Middle frontal gyrus (tissue), 1 donor: ENCODE data around the gene CCDC57.
A peak's percentile ranks its signal among the peaks of the same experiment; 100 is the strongest.
"Not testable (repeated sequence)": the region's sequence is repeated elsewhere in the genome, so short reads cannot be mapped to it uniquely, and the experiment has no call there.

Source experiments
- DNase-seq: peaks from one replicate; pipeline ENCODE4 v3.0.0-alpha.2; 2015; ENCODE audit warnings: low spot score; ENCODE audit errors: extremely low spot score

Gene CCDC57

GRCh38 chr17:82204831-82205719, 7.6 kb downstream of the CCDC57 start:
- no peak for DNase-seq

GRCh38 chr17:82203920-82204319, 8.7 kb downstream of the CCDC57 start:
- DNase-seq = no peak

GRCh38 chr17:82202981-82203380, 9.7 kb downstream of the CCDC57 start:
- DNase-seq = no peak

DNA sequence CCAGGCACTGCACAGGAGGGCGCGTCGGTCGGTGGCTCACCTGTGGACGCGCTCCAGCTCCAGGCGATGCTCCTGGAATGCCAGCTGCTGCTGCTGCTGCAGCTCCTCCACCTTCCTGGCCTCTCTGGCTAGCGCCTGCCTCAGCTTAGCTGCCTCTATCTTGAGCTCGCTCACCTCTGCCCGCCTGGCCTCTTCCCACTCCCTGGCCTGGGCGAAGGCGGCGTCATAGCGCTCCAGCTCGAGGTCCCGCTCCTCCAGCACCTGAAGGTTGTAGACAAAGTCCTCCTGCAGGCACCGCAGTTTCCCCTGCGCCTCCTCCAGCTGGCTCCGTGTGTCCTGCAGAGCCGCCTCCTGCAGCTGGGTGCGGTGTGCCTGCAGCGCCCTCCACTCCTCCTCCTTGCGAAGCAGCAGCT, 11.1 kb downstream of the CCDC57 start:
- DNase-seq = no peak

DNA sequence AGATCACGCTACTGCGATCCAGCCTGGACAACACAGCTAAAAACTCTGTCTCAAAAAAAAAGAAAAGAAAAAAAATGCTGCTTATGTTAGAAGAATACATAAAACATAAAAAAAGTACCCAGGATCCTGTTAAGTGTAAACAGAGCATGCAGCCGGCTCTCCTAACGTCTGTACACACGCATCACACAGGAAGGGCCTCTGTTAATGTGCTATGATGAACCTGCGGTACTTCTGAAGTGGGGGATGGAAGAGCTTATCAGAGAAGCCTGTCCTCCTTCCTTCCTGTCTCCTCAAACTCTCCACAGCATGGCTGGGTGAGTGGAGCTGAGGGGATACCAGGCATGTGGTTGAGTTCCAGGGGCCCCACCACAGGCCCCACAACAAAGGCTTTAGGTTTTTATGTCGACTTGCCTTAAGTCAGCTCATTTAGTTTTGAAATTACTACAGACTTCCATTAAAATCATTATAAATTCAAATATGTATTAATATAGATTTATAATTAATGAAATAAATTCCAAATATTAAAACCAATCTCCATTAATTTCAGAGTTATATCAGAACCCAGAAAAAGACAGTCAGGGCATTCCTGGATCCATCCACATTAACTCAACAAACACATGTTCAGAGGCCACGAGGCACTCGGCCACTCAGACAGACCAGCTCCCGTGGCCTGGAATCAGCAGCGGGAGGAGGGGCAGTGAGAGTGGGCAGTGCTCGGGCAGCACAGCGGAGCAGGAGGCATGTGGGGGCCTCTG, 11.7 kb downstream of the CCDC57 start:
- DNase-seq = no peak

GRCh38 chr17:82200135-82200534, 12.5 kb downstream of the CCDC57 start:
- DNase-seq = no peak

DNA sequence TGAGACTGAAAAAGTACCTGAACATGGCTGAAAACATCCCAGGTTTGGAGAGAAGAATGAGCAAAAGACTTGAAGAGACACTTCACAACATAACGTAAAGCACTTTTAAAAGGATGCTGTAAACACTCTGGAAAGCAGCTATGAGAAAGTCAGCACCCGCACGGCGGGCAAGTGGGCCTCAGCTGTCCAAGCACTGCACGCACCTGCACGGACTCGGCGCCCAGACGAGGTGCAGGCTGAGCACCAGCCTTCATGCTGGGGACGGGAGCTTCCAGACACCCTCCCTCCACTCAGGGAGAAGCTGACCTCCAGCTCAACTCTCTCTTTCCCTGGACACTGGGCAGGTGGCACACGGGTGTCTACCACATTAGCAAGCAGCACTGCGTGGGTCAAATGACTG, 13.1 kb downstream of the CCDC57 start:
- no peak for DNase-seq

DNA sequence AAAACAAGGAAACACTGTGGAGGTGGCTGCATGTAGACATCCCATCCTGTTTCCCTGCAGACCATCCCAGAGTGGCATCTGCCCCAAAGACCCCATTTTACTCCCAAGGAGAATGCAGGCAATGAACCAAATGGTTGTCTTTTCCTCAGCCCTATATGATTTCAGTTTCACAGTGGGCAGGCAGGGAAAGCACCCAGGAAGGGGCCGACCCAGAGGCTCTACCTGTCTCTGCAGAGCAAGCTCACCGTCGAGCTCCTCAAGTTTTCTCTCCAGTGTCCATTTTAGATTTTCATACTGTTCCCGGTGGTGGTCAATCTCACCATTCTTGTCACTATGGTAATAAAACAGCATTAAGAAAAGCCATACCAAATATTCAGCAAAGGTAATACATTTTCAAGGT, 14.6 kb downstream of the CCDC57 start:
- DNase-seq = no peak

GRCh38 chr17:82195675-82196672, 16.7 kb downstream of the CCDC57 start:
- DNase-seq = no peak

GRCh38 chr17:82194765-82195164, 17.9 kb downstream of the CCDC57 start:
- no peak for DNase-seq

DNA sequence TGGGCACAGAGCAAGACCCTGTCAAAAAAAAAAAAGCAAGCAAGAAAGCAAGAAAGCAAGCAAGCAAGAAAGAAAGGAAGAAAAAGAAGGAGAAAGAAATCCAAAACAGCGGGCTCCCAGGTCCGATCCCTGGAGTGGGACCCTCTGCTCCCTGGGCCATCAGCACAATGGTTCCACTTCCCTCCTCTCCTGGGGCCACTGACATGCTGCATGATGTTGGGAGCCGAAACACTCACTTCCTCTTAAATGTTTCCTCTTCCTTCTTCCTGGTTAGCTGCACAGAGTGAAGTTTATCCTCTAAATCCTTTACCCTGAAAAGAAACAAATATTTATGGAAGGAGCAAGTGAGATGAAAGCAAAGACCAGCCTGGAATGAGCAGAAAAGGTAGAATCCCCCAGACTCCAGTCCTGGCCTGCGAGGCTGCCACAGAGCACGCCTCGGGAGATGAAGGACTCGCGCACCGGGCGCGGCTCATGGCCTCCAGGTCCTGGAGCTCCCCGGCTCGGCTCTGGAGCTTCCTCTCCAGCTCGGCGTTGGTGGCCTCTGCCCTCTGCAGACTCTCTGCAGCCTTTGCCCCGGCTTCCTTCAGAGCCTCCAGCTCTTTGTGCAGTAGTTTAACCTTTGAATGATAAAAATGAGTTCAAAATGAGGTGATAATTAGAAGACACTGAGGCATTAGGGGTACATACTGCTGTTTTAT, 19.0 kb downstream of the CCDC57 start:
- DNase-seq = no peak

GRCh38 chr17:82193050-82193449, 19.6 kb downstream of the CCDC57 start:
- DNase-seq = not testable (repeated sequence)

- no peak for DNase-seq
Observed at GRCh38 chr17:82188001-82188961, 24.4 kb downstream of the CCDC57 start.

- no peak for DNase-seq
Observed at GRCh38 chr17:82187500-82187899, 25.1 kb downstream of the CCDC57 start.

DNA sequence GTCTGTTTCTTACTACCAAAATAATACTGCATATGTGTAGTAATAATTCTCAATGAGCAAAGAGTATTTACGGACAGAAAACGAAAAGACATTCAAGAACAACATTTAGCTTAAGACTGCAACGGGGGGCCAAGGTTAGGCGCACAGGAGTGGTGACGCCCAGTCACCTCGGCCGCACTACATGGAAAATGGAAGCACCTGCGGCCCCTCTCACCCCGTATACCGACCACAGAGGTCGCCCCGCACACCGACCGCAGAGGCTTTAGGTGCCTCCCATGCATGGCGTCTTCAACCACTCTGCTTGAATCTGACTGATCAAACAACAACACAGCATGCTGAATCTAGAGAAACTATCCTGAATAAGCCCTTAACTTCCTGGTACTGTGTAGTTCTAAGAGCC, 26.4 kb downstream of the CCDC57 start:
- DNase-seq = no peak

- peak; percentile 25 for DNase-seq
Observed at GRCh38 chr17:82184761-82185160, 27.9 kb downstream of the CCDC57 start.

- DNase-seq = no peak
Observed at GRCh38 chr17:82180776-82181528, 31.7 kb downstream of the CCDC57 start.

- DNase-seq = no peak
Observed at GRCh38 chr17:82179946-82180475, 32.6 kb downstream of the CCDC57 start.

- no peak for DNase-seq
Observed at GRCh38 chr17:82179412-82179811, 33.2 kb downstream of the CCDC57 start.
